Astrocyte (in vitro differentiated cells and primary cell): ENCODE results near the gene PRRT1B. TPM values are rescaled to one million over a fixed set of nuclear protein-coding genes. Genes with fewer than 3 reads are reported as not detected.

Source experiments
- DNase-seq: peaks from one replicate; pipeline ENCODE4 v3.0.0-alpha.2; 2010; ENCODE audit warnings: low read depth
- FAIRE-seq: peaks from 2 replicates; lab custom pipeline; 2011; peaks lifted over from hg19 to GRCh38; lab: Jason Lieb, UNC
- H2AFZ ChIP-seq: 2 replicates; pipeline ENCODE4 v1.6.0; 2012; ENCODE audit warnings: low read depth, low read length, inconsistent platforms
- H3K27ac ChIP-seq: 2 replicates; pipeline ENCODE4 v1.5.1; 2011; ENCODE audit warnings: low read depth, low read length, inconsistent platforms
- H3K27me3 ChIP-seq: 2 replicates; pipeline ENCODE4 v1.6.0; 2011; ENCODE audit warnings: low read length, inconsistent platforms; ENCODE audit not compliant: insufficient read depth
- H3K36me3 ChIP-seq: 2 replicates; pipeline ENCODE4 v1.5.1; 2011; ENCODE audit warnings: low read length, inconsistent platforms; ENCODE audit not compliant: insufficient read depth
- H3K4me1 ChIP-seq: 2 replicates; pipeline ENCODE4 v1.5.1; 2011; ENCODE audit warnings: low read length, inconsistent platforms; ENCODE audit not compliant: insufficient read depth
- H3K4me2 ChIP-seq: 2 replicates; pipeline ENCODE4 v1.6.0; 2012; ENCODE audit warnings: low read length, inconsistent platforms
- H3K4me3 ChIP-seq: 2 replicates; pipeline ENCODE4 v1.5.1; 2011; ENCODE audit warnings: low read depth, mild to moderate bottlenecking, low read length, inconsistent platforms; ENCODE audit not compliant: insufficient read depth
- H3K79me2 ChIP-seq: 2 replicates; pipeline ENCODE4 v1.6.0; 2012; ENCODE audit warnings: mild to moderate bottlenecking, low read length, inconsistent platforms; ENCODE audit not compliant: insufficient read depth
- H3K9ac ChIP-seq: 2 replicates; pipeline ENCODE4 v1.6.0; 2012; ENCODE audit warnings: mild to moderate bottlenecking, low read length, inconsistent platforms
- H3K9me3 ChIP-seq: 2 replicates; pipeline ENCODE4 v1.5.1; 2012; ENCODE audit warnings: low read depth, mild to moderate bottlenecking, low read length, inconsistent platforms; ENCODE audit not compliant: insufficient read depth
- H4K20me1 ChIP-seq: 2 replicates; pipeline ENCODE4 v1.6.0; 2012; ENCODE audit warnings: low read length, inconsistent platforms; ENCODE audit not compliant: insufficient read depth
- H3K27ac Mint-ChIP-seq: one replicate; pipeline ENCODE4 v1.8.0; 2021; ENCODE audit warnings: mild to moderate bottlenecking, mixed read lengths; ENCODE audit not compliant: unreplicated experiment
- H3K27me3 Mint-ChIP-seq: one replicate; pipeline ENCODE4 v1.8.0; 2021; ENCODE audit warnings: low read depth, mixed read lengths; ENCODE audit not compliant: unreplicated experiment
- H3K36me3 Mint-ChIP-seq: one replicate; pipeline ENCODE4 v1.8.0; 2021; ENCODE audit warnings: low read depth, mixed read lengths; ENCODE audit not compliant: unreplicated experiment
- H3K4me1 Mint-ChIP-seq: one replicate; pipeline ENCODE4 v1.8.0; 2021; ENCODE audit warnings: low read depth, mixed read lengths; ENCODE audit not compliant: unreplicated experiment
- H3K4me3 Mint-ChIP-seq: one replicate; pipeline ENCODE4 v1.8.0; 2021; ENCODE audit warnings: mild to moderate bottlenecking, moderate library complexity, mixed read lengths; ENCODE audit not compliant: unreplicated experiment
- H3K9me3 Mint-ChIP-seq: one replicate; pipeline ENCODE4 v1.8.0; 2021; ENCODE audit warnings: mild to moderate bottlenecking, mixed read lengths; ENCODE audit not compliant: unreplicated experiment
- CTCF ChIP-seq: IDR thresholded peaks from 2 replicates; pipeline ENCODE4 v1.5.1; 2011; ENCODE audit warnings: low read depth, mild to moderate bottlenecking, inconsistent platforms, low read length, moderate library complexity; ENCODE audit not compliant: insufficient read depth
- EZH2 ChIP-seq: IDR thresholded peaks from 2 replicates; pipeline ENCODE4 v1.6.1; 2012; ENCODE audit warnings: mild to moderate bottlenecking, low read length, inconsistent platforms; ENCODE audit not compliant: insufficient read depth
- total RNA-seq: library from RNA; stranded (reverse); gene quantifications from 2 replicates; pipeline ENCODE4 v1.2.1, GENCODE V29; 2021

Gene PRRT1B
- total RNA-seq, 1 donor from 2014 or later, result not detected

GRCh38 chr9:131530546-131530919 is 14.8 kb upstream of the PRRT1B start:
- Histone ChIP-seq H2AFZ (peak overlapping the region; percentile 75), H3K4me1 (peaks cover 15% of the 10 kb centered on the region), H3K4me3 (peak overlapping the region; percentile 72), H3K79me2 (peaks cover 16% of the 10 kb centered on the region), H3K4me2 (peak overlapping the region; percentile 98), H3K9me3 (no peaks in the 10 kb centered on the region), H3K36me3 (peaks cover 4% of the 10 kb centered on the region), H4K20me1 (peaks cover 7% of the 10 kb centered on the region), H3K9ac (peak overlapping the region; percentile 89), H3K27ac (no peak overlapping the region), H3K27me3 (no peaks in the 10 kb centered on the region)
- FAIRE-seq, result no peak
- peaks cover 6% of the 10 kb centered on the region for H3K36me3 Mint-ChIP-seq
- TF ChIP-seq CTCF (no peak), EZH2 (no peak)
- H3K4me1 Mint-ChIP-seq, result peaks cover 3% of the 10 kb centered on the region
- H3K27me3 Mint-ChIP-seq, result peaks cover 2% of the 10 kb centered on the region
- peak overlapping the region; percentile 85 for H3K4me3 Mint-ChIP-seq
- no peak overlapping the region for H3K27ac Mint-ChIP-seq
- H3K9me3 Mint-ChIP-seq, result no peaks in the 10 kb centered on the region
- no peak for DNase-seq

GRCh38 chr9:131530920-131531832 is 14.1 kb upstream of the PRRT1B start, which contains the start of gene UCK1:
Gene UCK1 (minus strand): TSS chr9:131531263. CDS start chr9:131531174, 89 bp downstream.
- Mint-ChIP-seq H3K4me1 (peaks cover 3% of the 10 kb centered on the region), H3K36me3 (peaks cover 6% of the 10 kb centered on the region), H3K27me3 (peaks cover 2% of the 10 kb centered on the region), H3K4me3 (peak within 1 kb of the TSS; percentile 85), H3K9me3 (no peaks in the 10 kb centered on the region), H3K27ac (no peak within 1 kb of the TSS)
- H3K27ac ChIP-seq, result peak within 1 kb of the TSS; percentile 42
- H2AFZ ChIP-seq, result peak within 1 kb of the TSS; percentile 75
- H3K4me1 ChIP-seq, result peaks cover 15% of the 10 kb centered on the region
- peaks cover 16% of the 10 kb centered on the region for H3K79me2 ChIP-seq
- no peak for TF ChIP-seq EZH2
- no peak for TF ChIP-seq CTCF
- H3K9me3 ChIP-seq, result no peaks in the 10 kb centered on the region
- FAIRE-seq, result no peak
- H3K36me3 ChIP-seq, result peaks cover 4% of the 10 kb centered on the region
- peak within 1 kb of the TSS; percentile 72 for H3K4me3 ChIP-seq
- H3K27me3 ChIP-seq, result no peaks in the 10 kb centered on the region
- DNase-seq, result peak; percentile 55
- peak within 1 kb of the TSS; percentile 89 for H3K9ac ChIP-seq
- peaks cover 5% of the 10 kb centered on the region for H4K20me1 ChIP-seq
- H3K4me2 ChIP-seq, result peak within 1 kb of the TSS; percentile 98
